Peyer's patch (tissue), 4 donors: ENCODE measurements around the gene DEAF1.

Experiments used
- CTCF ChIP-seq, 6 experiments: fragments of 450-650 bp in 4 of 6; fragments of 200-600 bp in 2 of 6; sonication (generic) in 1 of 6; IDR thresholded peaks; one replicate each; pipeline ENCODE4 v1.5.1; 2017 to 2019; ENCODE audit warnings: antibody characterized with exemption in 6 of 6, mild to moderate bottlenecking in 3 of 6, moderate library complexity in 1 of 6
- POLR2A ChIP-seq, 2 donors: fragments of 450-650 bp; IDR thresholded peaks; one replicate each; pipeline ENCODE4 v1.5.1; 2017; ENCODE audit warnings: antibody characterized with exemption in 2 of 2, mild to moderate bottlenecking in 2 of 2, moderate library complexity in 2 of 2

GRCh38 chr11:680476-680875 is 14.5 kb downstream of the DEAF1 start:
- TF ChIP-seq POLR2A (IDR thresholded peaks at IDR 0.05) (no peak), CTCF (IDR thresholded peaks at IDR 0.05) (no peak)
